Eye (tissue), 1 donor: ENCODE results near the gene PDE8A.

Experiments used
- DNase-seq: peaks from one replicate; pipeline ENCODE4 v3.0.0-alpha.2; 2015

Gene PDE8A

GRCh38 chr15:85099195-85099803 is 117.6 kb downstream of the PDE8A start:
- DNase-seq: no peak

- no peak for DNase-seq
These were observed 118.7 kb downstream of the PDE8A start for GRCh38 chr15:85100186-85100937.

- DNase-seq: no peak
These were observed 122.9 kb downstream of the PDE8A start for GRCh38 chr15:85104584-85104983.

GRCh38 chr15:85108136-85108535 is 126.5 kb downstream of the PDE8A start:
- DNase-seq: no peak

- DNase-seq: no peak
These were observed 127.7 kb downstream of the PDE8A start for GRCh38 chr15:85109333-85109732.

- no peak for DNase-seq
These were observed 131.3 kb downstream of the PDE8A start for GRCh38 chr15:85112997-85113396.

- no peak for DNase-seq
These were observed 133.2 kb downstream of the PDE8A start for GRCh38 chr15:85114886-85115285.

- no peak for DNase-seq
These were observed 134.4 kb downstream of the PDE8A start for GRCh38 chr15:85116066-85116465.

GRCh38 chr15:85116494-85116893 is 134.8 kb downstream of the PDE8A start:
- DNase-seq: no peak

GRCh38 chr15:85116925-85117646 is 135.4 kb downstream of the PDE8A start:
- DNase-seq: no peak

GRCh38 chr15:85118173-85118572 is 136.5 kb downstream of the PDE8A start:
- no peak for DNase-seq

- no peak for DNase-seq
These were observed 136.9 kb downstream of the PDE8A start for GRCh38 chr15:85118581-85118980.

GRCh38 chr15:85120351-85121113 is 138.9 kb downstream of the PDE8A start:
- DNase-seq: no peak

- no peak for DNase-seq
These were observed 142.5 kb downstream of the PDE8A start for GRCh38 chr15:85124173-85124572.

GRCh38 chr15:85125056-85125661 is 143.5 kb downstream of the PDE8A start:
- no peak for DNase-seq

GRCh38 chr15:85128621-85129020 is 147.0 kb downstream of the PDE8A start:
- DNase-seq: no peak

- DNase-seq: no peak
These were observed 148.2 kb downstream of the PDE8A start for GRCh38 chr15:85129881-85130280.

GRCh38 chr15:85131915-85132314 is 150.3 kb downstream of the PDE8A start:
- no peak for DNase-seq

GRCh38 chr15:85133709-85134108 is 152.1 kb downstream of the PDE8A start:
- no peak for DNase-seq

GRCh38 chr15:85137489-85138168 is 156.0 kb downstream of the PDE8A start:
- peak; percentile 9 for DNase-seq

GRCh38 chr15:85139391-85139790 is 157.7 kb downstream of the PDE8A start:
- DNase-seq: no peak

- no peak for DNase-seq
These were observed 160.1 kb downstream of the PDE8A start for GRCh38 chr15:85141726-85142125.
